NCI-H146 (cell line): ENCODE measurements around the gene SLC25A13.
"Not testable (repeated sequence)": the region's sequence is repeated elsewhere in the genome, so short reads cannot be mapped to it uniquely, and the experiment has no call there.

Experiments
- DNase-seq: peaks from one replicate; lab custom pipeline; 2025; lab: John Stamatoyannopoulos, UW

The SLC25A13 gene

GRCh38 chr7:96299496-96299895 lies 22.4 kb downstream of the SLC25A13 start:
- DNase-seq, result no peak

- DNase-seq, result no peak
These were observed 24.0 kb downstream of the SLC25A13 start for GRCh38 chr7:96297876-96298275.

GRCh38 chr7:96297446-96297845 lies 24.5 kb downstream of the SLC25A13 start:
- not testable (repeated sequence) for DNase-seq

GRCh38 chr7:96293911-96294310 lies 28.0 kb downstream of the SLC25A13 start:
- DNase-seq, result not testable (repeated sequence)

- no peak for DNase-seq
These were observed 34.3 kb downstream of the SLC25A13 start for GRCh38 chr7:96287559-96287958.

- DNase-seq, result no peak
These were observed 34.8 kb downstream of the SLC25A13 start for GRCh38 chr7:96287132-96287531.

GRCh38 chr7:96285579-96285978 lies 36.3 kb downstream of the SLC25A13 start:
- DNase-seq, result no peak

GRCh38 chr7:96284835-96285234 lies 37.1 kb downstream of the SLC25A13 start:
- DNase-seq, result no peak

- no peak for DNase-seq
These were observed 37.7 kb downstream of the SLC25A13 start for GRCh38 chr7:96284240-96284639.

- DNase-seq, result no peak
These were observed 39.1 kb downstream of the SLC25A13 start for GRCh38 chr7:96282835-96283234.

- DNase-seq, result no peak
These were observed 44.0 kb downstream of the SLC25A13 start for GRCh38 chr7:96277921-96278320.

GRCh38 chr7:96276019-96276418 lies 45.9 kb downstream of the SLC25A13 start:
- DNase-seq, result no peak

GRCh38 chr7:96273716-96274115 lies 48.2 kb downstream of the SLC25A13 start:
- no peak for DNase-seq

- DNase-seq, result no peak
These were observed 52.5 kb downstream of the SLC25A13 start for GRCh38 chr7:96269246-96269994.

- no peak for DNase-seq
These were observed 55.3 kb downstream of the SLC25A13 start for GRCh38 chr7:96266580-96266979.

GRCh38 chr7:96266015-96266414 lies 55.9 kb downstream of the SLC25A13 start:
- no peak for DNase-seq

- no peak for DNase-seq
These were observed 67.9 kb downstream of the SLC25A13 start for GRCh38 chr7:96253964-96254363.

GRCh38 chr7:96253441-96253840 lies 68.5 kb downstream of the SLC25A13 start:
- no peak for DNase-seq

GRCh38 chr7:96250776-96251361 lies 71.0 kb downstream of the SLC25A13 start:
- DNase-seq, result no peak

- DNase-seq, result peak; percentile 12
These were observed 73.5 kb downstream of the SLC25A13 start for GRCh38 chr7:96248405-96248804.

GRCh38 chr7:96246919-96247318 lies 75.0 kb downstream of the SLC25A13 start:
- peak; percentile 80 for DNase-seq

- DNase-seq, result no peak
These were observed 77.0 kb downstream of the SLC25A13 start for GRCh38 chr7:96244992-96245292.

- DNase-seq, result no peak
These were observed 77.5 kb downstream of the SLC25A13 start for GRCh38 chr7:96244244-96244991.
